ENCODE data around the gene RTN3. TPM values are rescaled to one million over a fixed set of nuclear protein-coding genes. Genes with fewer than 3 reads are reported as not detected.
"Not testable (repeated sequence)": the region's sequence is repeated elsewhere in the genome, so short reads cannot be mapped to it uniquely, and the experiment has no call there.

The RTN3 gene
- total RNA-seq, 2 experiments from 2014 or later = 44.7 to 46.2 TPM

GRCh38 chr11:63764679-63765647 is 83.7 kb downstream of the RTN3 start:
- ChIA-PET POLR2A (no interaction called here), CTCF (no interaction called here)

GRCh38 chr11:63765688-63766241 is 84.5 kb downstream of the RTN3 start:
- CTCF ChIA-PET = no interaction called here
- POLR2A ChIA-PET = no interaction called here

GRCh38 chr11:63766531-63767235 is 85.4 kb downstream of the RTN3 start:
- ChIA-PET CTCF (interaction anchor here (1.1 kb wide), 1 partner anchor 45 kb away, joined by 3 read pairs; no protein-coding TSS in a partner anchor), POLR2A (no interaction called here)

GRCh38 chr11:63767267-63767564 is 85.9 kb downstream of the RTN3 start:
- CTCF ChIA-PET = interaction anchor here (1.1 to 1.7 kb wide), 4 partner anchors 12 to 178 kb away, joined by 3 to 8 read pairs (median 6); no protein-coding TSS in a partner anchor
- POLR2A ChIA-PET = interaction anchor here (0.5 to 0.6 kb wide), 2 partner anchors 437 to 843 kb away, joined by 4 to 5 read pairs; no protein-coding TSS in a partner anchor

GRCh38 chr11:63767565-63768236 is 86.4 kb downstream of the RTN3 start:
- CTCF ChIA-PET = interaction anchor here (0.6 to 2.1 kb wide), 7 partner anchors 12 to 178 kb away, joined by 3 to 17 read pairs (median 5); partner anchors contain the start of gene MARK2
- POLR2A ChIA-PET = interaction anchor here (0.5 to 0.6 kb wide), 3 partner anchors 437 to 844 kb away, joined by 4 to 9 read pairs (median 5); no protein-coding TSS in a partner anchor

- ChIA-PET POLR2A (interaction anchor here (0.6 kb wide), 1 partner anchor 570 kb away, joined by 9 read pairs; no protein-coding TSS in a partner anchor), CTCF (interaction anchor here (0.6 to 2.1 kb wide), 8 partner anchors 11 to 177 kb away, joined by 3 to 17 read pairs (median 4); partner anchors contain the start of gene MARK2)
Measured at GRCh38 chr11:63768237-63769041, 87.1 kb downstream of the RTN3 start, which contains the start of gene ZFTA. Gene ZFTA, minus strand, starts transcription at chr11:63768775. Its CDS starts 153 bp downstream, at chr11:63768622.

- ChIA-PET POLR2A (interaction anchor here (0.6 kb wide), 1 partner anchor 280 kb away, joined by 4 read pairs; no protein-coding TSS in a partner anchor), CTCF (interaction anchor here (1.1 to 2.1 kb wide), 2 partner anchors 69 to 96 kb away, joined by 4 to 17 read pairs; partner anchors contain the start of gene MARK2)
Measured at GRCh38 chr11:63769042-63769713, 87.9 kb downstream of the RTN3 start.

- POLR2A ChIA-PET = interaction anchor here (0.6 kb wide), 4 partner anchors 85 to 625 kb away, joined by 3 to 9 read pairs (median 4); no protein-coding TSS in a partner anchor
- CTCF ChIA-PET = interaction anchor here (2.1 kb wide), 1 partner anchor 68 kb away, joined by 17 read pairs; the partner anchor contains the start of gene MARK2
Measured at GRCh38 chr11:63769714-63770455, 88.6 kb downstream of the RTN3 start.

- CTCF ChIA-PET = interaction anchor here (0.5 kb wide), 1 partner anchor 1400 kb away, joined by 3 read pairs; no protein-coding TSS in a partner anchor
- POLR2A ChIA-PET = interaction anchor here (0.6 kb wide), 3 partner anchors 206 to 626 kb away, joined by 3 to 9 read pairs (median 5); partner anchors contain the start of gene FERMT3
Measured at GRCh38 chr11:63770763-63771162, 89.5 kb downstream of the RTN3 start.

- CTCF ChIA-PET = not testable (repeated sequence)
Measured at GRCh38 chr11:63771741-63772318, 90.5 kb downstream of the RTN3 start.

GRCh38 chr11:63775191-63775590 is 93.9 kb downstream of the RTN3 start:
- ChIA-PET CTCF (no interaction called here), POLR2A (no interaction called here)

More at GRCh38 chr11:63771741-63772318, 90.5 kb downstream of the RTN3 start:
- POLR2A ChIA-PET = not testable (repeated sequence)

- POLR2A ChIA-PET = no interaction called here
- CTCF ChIA-PET = interaction anchor here (1.7 kb wide), 1 partner anchor 11 kb away, joined by 6 read pairs; the partner anchor contains the start of gene ZFTA
Measured at GRCh38 chr11:63779039-63779438, 97.7 kb downstream of the RTN3 start.

- POLR2A ChIA-PET = no interaction called here
Measured at GRCh38 chr11:63782749-63783148, 101.4 kb downstream of the RTN3 start.

GRCh38 chr11:63783925-63784592 is 102.8 kb downstream of the RTN3 start:
- CTCF ChIA-PET = interaction anchor here (2.0 kb wide), 1 partner anchor 16 kb away, joined by 5 read pairs; the partner anchor contains the start of gene ZFTA
- POLR2A ChIA-PET = no interaction called here

More at GRCh38 chr11:63782749-63783148, 101.4 kb downstream of the RTN3 start:
- CTCF ChIA-PET = interaction anchor here (0.7 to 0.8 kb wide), 2 partner anchors 127 to 128 kb away, joined by 3 read pairs; no protein-coding TSS in a partner anchor

GRCh38 chr11:63785823-63786222 is 104.5 kb downstream of the RTN3 start:
- CTCF ChIA-PET = no interaction called here
- POLR2A ChIA-PET = no interaction called here

All from activated CD8-positive, alpha-beta memory T cell treated with anti-CD3 and anti-CD28 coated beads for 36 hours (primary cell).